GM23338 (cell line): ENCODE measurements around the gene SNX32. TPM values are rescaled to one million over a fixed set of nuclear protein-coding genes. Genes with fewer than 3 reads are reported as not detected.
A peak's percentile ranks its signal among the peaks of the same experiment; 100 is the strongest.

Experiments
- ATAC-seq: fragments of 200-7000 bp; cut with Tn5 transposase; 3 replicates; pipeline ENCODE4 v1.9.1; 2020
- DNase-seq: peaks from one replicate; pipeline ENCODE4 v3.0.0-alpha.2; 2015; ENCODE audit warnings: low spot score
- H2AFZ ChIP-seq: fragments of 200-600 bp; sonication (generic); 2 replicates; pipeline ENCODE4 v1.8.0; 2016; ENCODE audit warnings: antibody characterized with exemption, mild to moderate bottlenecking, moderate library complexity
- H3F3A ChIP-seq: fragments of 200-600 bp; sonication (generic); replicated peaks from 2 replicates; pipeline ENCODE4 v1.8.0; 2017; ENCODE audit warnings: antibody characterized with exemption, mixed run types, low read depth
- H3K27ac ChIP-seq: fragments of 200-600 bp; sonication (generic); 2 replicates; pipeline ENCODE4 v1.6.1; 2016; ENCODE audit warnings: low read depth
- H3K27me3 ChIP-seq: fragments of 200-600 bp; sonication (generic); 2 replicates; pipeline ENCODE4 v1.8.0; 2016; ENCODE audit warnings: mild to moderate bottlenecking, mixed run types, moderate library complexity; ENCODE audit not compliant: insufficient read depth
- H3K36me3 ChIP-seq: fragments of 200-600 bp; sonication (generic); 2 replicates; pipeline ENCODE4 v1.8.0; 2016; ENCODE audit warnings: mild to moderate bottlenecking; ENCODE audit not compliant: insufficient read depth
- H3K4me1 ChIP-seq: fragments of 200-600 bp; sonication (generic); 2 replicates; pipeline ENCODE4 v1.8.0; 2016; ENCODE audit warnings: mild to moderate bottlenecking, moderate library complexity; ENCODE audit not compliant: insufficient read depth
- H3K4me2 ChIP-seq: fragments of 200-600 bp; sonication (generic); 2 replicates; pipeline ENCODE4 v1.7.1; 2017; ENCODE audit warnings: mixed run types
- H3K4me3 ChIP-seq: fragments of 200-600 bp; sonication (generic); 2 replicates; pipeline ENCODE4 v1.6.1; 2016; ENCODE audit warnings: mixed run types
- H3K79me2 ChIP-seq: fragments of 200-600 bp; sonication (generic); replicated peaks from 2 replicates; pipeline ENCODE4 v1.8.0; 2017; ENCODE audit warnings: mild to moderate bottlenecking; ENCODE audit not compliant: insufficient read depth
- H3K9me2 ChIP-seq: fragments of 200-600 bp; sonication (generic); 2 replicates; pipeline ENCODE4 v1.8.0; 2017; ENCODE audit not compliant: insufficient read depth
- H4K20me1 ChIP-seq: fragments of 200-600 bp; sonication (generic); replicated peaks from 2 replicates; pipeline ENCODE4 v1.8.0; 2017; ENCODE audit warnings: mild to moderate bottlenecking; ENCODE audit not compliant: insufficient read depth
- H3K27ac Mint-ChIP-seq: 2 replicates; pipeline ENCODE4 v1.8.0; 2020; ENCODE audit warnings: inconsistent platforms, mild to moderate bottlenecking, moderate library complexity, mixed read lengths
- H3K27me3 Mint-ChIP-seq: 3 replicates; pipeline ENCODE4 v1.8.0; 2022; ENCODE audit warnings: low read depth, mild to moderate bottlenecking, moderate library complexity, mixed read lengths, inconsistent platforms; ENCODE audit not compliant: insufficient read depth, poor library complexity
- H3K36me3 Mint-ChIP-seq: 3 replicates; pipeline ENCODE4 v1.8.0; 2021; ENCODE audit warnings: low read depth, mild to moderate bottlenecking, inconsistent platforms, moderate library complexity, mixed read lengths
- H3K4me1 Mint-ChIP-seq: 3 replicates; pipeline ENCODE4 v1.8.0; 2020; ENCODE audit warnings: mild to moderate bottlenecking, inconsistent platforms, mixed read lengths
- H3K4me3 Mint-ChIP-seq: 3 replicates; pipeline ENCODE4 v1.8.0; 2021; ENCODE audit warnings: moderate library complexity, mild to moderate bottlenecking, inconsistent platforms, mixed read lengths
- H3K9me3 Mint-ChIP-seq: 3 replicates; pipeline ENCODE4 v1.8.0; 2020; ENCODE audit warnings: moderate library complexity, mild to moderate bottlenecking, inconsistent platforms, mixed read lengths
- CREB1 ChIP-seq: fragments of 250-450 bp; sonication (Bioruptor Pico); IDR thresholded peaks from 2 replicates; pipeline ENCODE4 v1.5.0; 2020; ENCODE audit warnings: low read depth, mild to moderate bottlenecking, moderate library complexity
- ETS1 ChIP-seq: IDR thresholded peaks from 2 replicates; pipeline ENCODE4 v1.6.1; 2016; ENCODE audit warnings: antibody characterized with exemption
- EZH2 ChIP-seq: fragments of 200-600 bp; sonication (generic); IDR thresholded peaks from one replicate; pipeline ENCODE4 v1.8.0; 2017; ENCODE audit warnings: antibody characterized with exemption, mild to moderate bottlenecking, low read depth; ENCODE audit not compliant: unreplicated experiment
- EZH2phosphoT487 ChIP-seq: fragments of 200-600 bp; sonication (generic); IDR thresholded peaks from one replicate; pipeline ENCODE4 v1.8.1; 2018; ENCODE audit warnings: antibody characterized with exemption; ENCODE audit not compliant: unreplicated experiment
- JUNB ChIP-seq: IDR thresholded peaks from one replicate; pipeline ENCODE4 v1.6.1; 2016; ENCODE audit warnings: antibody characterized with exemption; ENCODE audit not compliant: unreplicated experiment
- NANOG ChIP-seq: IDR thresholded peaks from 2 replicates; pipeline ENCODE4 v1.6.1; 2016; ENCODE audit warnings: antibody characterized with exemption, borderline replicate concordance
- POLR2AphosphoS5 ChIP-seq: IDR thresholded peaks from 2 replicates; pipeline ENCODE4 v1.6.1; 2016; ENCODE audit warnings: antibody characterized with exemption, low read depth
- REST ChIP-seq: IDR thresholded peaks from one replicate; pipeline ENCODE4 v1.6.1; 2018; ENCODE audit warnings: antibody characterized with exemption; ENCODE audit not compliant: unreplicated experiment
- STAT1 ChIP-seq: IDR thresholded peaks from one replicate; pipeline ENCODE4 v1.6.1; 2016; ENCODE audit warnings: antibody characterized with exemption; ENCODE audit not compliant: unreplicated experiment
- ZNF114 ChIP-seq: fragments of 250-450 bp; sonication (Bioruptor Pico); IDR thresholded peaks from 2 replicates; pipeline ENCODE4 v1.5.0; 2020; ENCODE audit warnings: mild to moderate bottlenecking, moderate library complexity
- ZNF331 ChIP-seq: fragments of 250-450 bp; sonication (Bioruptor Pico); IDR thresholded peaks from 2 replicates; pipeline ENCODE4 v1.5.0; 2020; ENCODE audit warnings: low read depth, mild to moderate bottlenecking, moderate library complexity
- polyA plus RNA-seq: library from polyadenylated mRNA; unstranded; fragments of >200 nt; fragmentation: Nextera tagmentation; extraction: Ambion mirVana; gene quantifications from 2 replicates; pipeline ENCODE4 v1.2.1, GENCODE V29; 2016
- total RNA-seq: library from RNA; depleted of rRNA; stranded (reverse); fragments of >200 nt; shearing (Covaris generic); gene quantifications from 2 replicates; pipeline ENCODE4 v1.2.3, GENCODE V29; 2014
- TF ChIP-seq, protein P1 (sequence below): fragments of 250-450 bp; sonication (Bioruptor Pico); IDR thresholded peaks from 2 replicates; pipeline ENCODE4 v1.5.0; 2020; ENCODE audit warnings: mild to moderate bottlenecking, moderate library complexity
- TF ChIP-seq, protein P2 (sequence below), 2 experiments: fragments of 200-600 bp in 1 of 2; sonication (generic) in 1 of 2; conservative IDR thresholded peaks; 2 replicates each; pipeline versions ENCODE4 v1.5.1 to v1.6.1; 2016 to 2017; ENCODE audit warnings: antibody characterized with exemption in 2 of 2, low read depth in 2 of 2, mild to moderate bottlenecking in 2 of 2, moderate library complexity in 1 of 2

Gene SNX32
- total and polyA plus RNA-seq, 2 experiments from 2014 or later, result 0.49 to 1.2 TPM

GRCh38 chr11:65817835-65818680, 15.7 kb upstream of the SNX32 start:
- H4K20me1 ChIP-seq, result no peaks in the 10 kb centered on the region
- no peaks in the 10 kb centered on the region for H3K9me2 ChIP-seq
- peak; percentile 96 for DNase-seq
- 0 out of 2 replicates have a peak, but pooled peaks cover 4% of the 10 kb centered on the region for H3F3A ChIP-seq
- H3K36me3 Mint-ChIP-seq, result no peaks in the 10 kb centered on the region; the same call in 1 of the 3 replicates
- peak overlapping the region; percentile 71 for H3K4me3 ChIP-seq
- H3K27me3 ChIP-seq, result peaks cover 12% of the 10 kb centered on the region
- peaks cover 5% of the 10 kb centered on the region for H3K27me3 Mint-ChIP-seq
- no peaks in the 10 kb centered on the region for H3K36me3 ChIP-seq
- peak overlapping the region; percentile 73 for H3K4me3 Mint-ChIP-seq
- H3K4me1 ChIP-seq, result no peaks in the 10 kb centered on the region; the same call in 1 of the 2 replicates
- peak; percentile 85 for ATAC-seq
- no peak overlapping the region for H3K27ac ChIP-seq
- peak overlapping the region; percentile 95 for H2AFZ ChIP-seq
- peak overlapping the region; percentile 93 for H3K4me2 ChIP-seq
- TF ChIP-seq, protein P1, sequence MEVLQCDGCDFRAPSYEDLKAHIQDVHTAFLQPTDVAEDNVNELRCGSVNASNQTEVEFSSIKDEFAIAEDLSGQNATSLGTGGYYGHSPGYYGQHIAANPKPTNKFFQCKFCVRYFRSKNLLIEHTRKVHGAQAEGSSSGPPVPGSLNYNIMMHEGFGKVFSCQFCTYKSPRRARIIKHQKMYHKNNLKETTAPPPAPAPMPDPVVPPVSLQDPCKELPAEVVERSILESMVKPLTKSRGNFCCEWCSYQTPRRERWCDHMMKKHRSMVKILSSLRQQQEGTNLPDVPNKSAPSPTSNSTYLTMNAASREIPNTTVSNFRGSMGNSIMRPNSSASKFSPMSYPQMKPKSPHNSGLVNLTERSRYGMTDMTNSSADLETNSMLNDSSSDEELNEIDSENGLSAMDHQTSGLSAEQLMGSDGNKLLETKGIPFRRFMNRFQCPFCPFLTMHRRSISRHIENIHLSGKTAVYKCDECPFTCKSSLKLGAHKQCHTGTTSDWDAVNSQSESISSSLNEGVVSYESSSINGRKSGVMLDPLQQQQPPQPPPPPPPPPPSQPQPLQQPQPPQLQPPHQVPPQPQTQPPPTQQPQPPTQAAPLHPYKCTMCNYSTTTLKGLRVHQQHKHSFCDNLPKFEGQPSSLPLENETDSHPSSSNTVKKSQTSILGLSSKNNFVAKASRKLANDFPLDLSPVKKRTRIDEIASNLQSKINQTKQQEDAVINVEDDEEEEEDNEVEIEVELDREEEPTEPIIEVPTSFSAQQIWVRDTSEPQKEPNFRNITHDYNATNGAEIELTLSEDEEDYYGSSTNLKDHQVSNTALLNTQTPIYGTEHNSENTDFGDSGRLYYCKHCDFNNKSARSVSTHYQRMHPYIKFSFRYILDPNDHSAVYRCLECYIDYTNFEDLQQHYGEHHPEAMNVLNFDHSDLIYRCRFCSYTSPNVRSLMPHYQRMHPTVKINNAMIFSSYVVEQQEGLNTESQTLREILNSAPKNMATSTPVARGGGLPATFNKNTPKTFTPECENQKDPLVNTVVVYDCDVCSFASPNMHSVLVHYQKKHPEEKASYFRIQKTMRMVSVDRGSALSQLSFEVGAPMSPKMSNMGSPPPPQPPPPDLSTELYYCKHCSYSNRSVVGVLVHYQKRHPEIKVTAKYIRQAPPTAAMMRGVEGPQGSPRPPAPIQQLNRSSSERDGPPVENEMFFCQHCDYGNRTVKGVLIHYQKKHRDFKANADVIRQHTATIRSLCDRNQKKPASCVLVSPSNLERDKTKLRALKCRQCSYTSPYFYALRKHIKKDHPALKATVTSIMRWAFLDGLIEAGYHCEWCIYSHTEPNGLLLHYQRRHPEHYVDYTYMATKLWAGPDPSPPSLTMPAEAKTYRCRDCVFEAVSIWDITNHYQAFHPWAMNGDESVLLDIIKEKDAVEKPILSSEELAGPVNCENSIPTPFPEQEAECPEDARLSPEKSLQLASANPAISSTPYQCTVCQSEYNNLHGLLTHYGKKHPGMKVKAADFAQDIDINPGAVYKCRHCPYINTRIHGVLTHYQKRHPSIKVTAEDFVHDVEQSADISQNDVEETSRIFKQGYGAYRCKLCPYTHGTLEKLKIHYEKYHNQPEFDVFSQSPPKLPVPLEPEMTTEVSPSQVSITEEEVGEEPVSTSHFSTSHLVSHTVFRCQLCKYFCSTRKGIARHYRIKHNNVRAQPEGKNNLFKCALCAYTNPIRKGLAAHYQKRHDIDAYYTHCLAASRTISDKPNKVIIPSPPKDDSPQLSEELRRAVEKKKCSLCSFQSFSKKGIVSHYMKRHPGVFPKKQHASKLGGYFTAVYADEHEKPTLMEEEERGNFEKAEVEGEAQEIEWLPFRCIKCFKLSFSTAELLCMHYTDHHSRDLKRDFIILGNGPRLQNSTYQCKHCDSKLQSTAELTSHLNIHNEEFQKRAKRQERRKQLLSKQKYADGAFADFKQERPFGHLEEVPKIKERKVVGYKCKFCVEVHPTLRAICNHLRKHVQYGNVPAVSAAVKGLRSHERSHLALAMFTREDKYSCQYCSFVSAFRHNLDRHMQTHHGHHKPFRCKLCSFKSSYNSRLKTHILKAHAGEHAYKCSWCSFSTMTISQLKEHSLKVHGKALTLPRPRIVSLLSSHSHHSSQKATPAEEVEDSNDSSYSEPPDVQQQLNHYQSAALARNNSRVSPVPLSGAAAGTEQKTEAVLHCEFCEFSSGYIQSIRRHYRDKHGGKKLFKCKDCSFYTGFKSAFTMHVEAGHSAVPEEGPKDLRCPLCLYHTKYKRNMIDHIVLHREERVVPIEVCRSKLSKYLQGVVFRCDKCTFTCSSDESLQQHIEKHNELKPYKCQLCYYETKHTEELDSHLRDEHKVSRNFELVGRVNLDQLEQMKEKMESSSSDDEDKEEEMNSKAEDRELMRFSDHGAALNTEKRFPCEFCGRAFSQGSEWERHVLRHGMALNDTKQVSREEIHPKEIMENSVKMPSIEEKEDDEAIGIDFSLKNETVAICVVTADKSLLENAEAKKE (CRISPR knock-in tag), result no peak
- TF ChIP-seq EZH2phosphoT487 (no peak), REST (no peak), NANOG (no peak), ZNF331 (CRISPR knock-in tag) (no peak), CREB1 (CRISPR knock-in tag) (peak; percentile 82), EZH2 (no peak), STAT1 (no peak), JUNB (no peak), ZNF114 (CRISPR knock-in tag) (no peak), ETS1 (no peak), POLR2AphosphoS5 (peak; percentile 27; the same call in 1 of the 2 replicates)
- TF ChIP-seq, protein P2, sequence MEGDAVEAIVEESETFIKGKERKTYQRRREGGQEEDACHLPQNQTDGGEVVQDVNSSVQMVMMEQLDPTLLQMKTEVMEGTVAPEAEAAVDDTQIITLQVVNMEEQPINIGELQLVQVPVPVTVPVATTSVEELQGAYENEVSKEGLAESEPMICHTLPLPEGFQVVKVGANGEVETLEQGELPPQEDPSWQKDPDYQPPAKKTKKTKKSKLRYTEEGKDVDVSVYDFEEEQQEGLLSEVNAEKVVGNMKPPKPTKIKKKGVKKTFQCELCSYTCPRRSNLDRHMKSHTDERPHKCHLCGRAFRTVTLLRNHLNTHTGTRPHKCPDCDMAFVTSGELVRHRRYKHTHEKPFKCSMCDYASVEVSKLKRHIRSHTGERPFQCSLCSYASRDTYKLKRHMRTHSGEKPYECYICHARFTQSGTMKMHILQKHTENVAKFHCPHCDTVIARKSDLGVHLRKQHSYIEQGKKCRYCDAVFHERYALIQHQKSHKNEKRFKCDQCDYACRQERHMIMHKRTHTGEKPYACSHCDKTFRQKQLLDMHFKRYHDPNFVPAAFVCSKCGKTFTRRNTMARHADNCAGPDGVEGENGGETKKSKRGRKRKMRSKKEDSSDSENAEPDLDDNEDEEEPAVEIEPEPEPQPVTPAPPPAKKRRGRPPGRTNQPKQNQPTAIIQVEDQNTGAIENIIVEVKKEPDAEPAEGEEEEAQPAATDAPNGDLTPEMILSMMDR (conservative IDR thresholded peaks at IDR 0.05; ENCODE audit: low read depth in 2 of 2), result peak; percentile 74 to 99
- no peak overlapping the region for H3K27ac Mint-ChIP-seq
- H3K9me3 Mint-ChIP-seq, result no peaks in the 10 kb centered on the region
- H3K4me1 Mint-ChIP-seq, result peaks cover 5% of the 10 kb centered on the region; the same call in 1 of the 3 replicates
- H3K79me2 ChIP-seq, result no peaks in the 10 kb centered on the region
